ENCODE data around the gene DDX11.
"Not testable (repeated sequence)": the region's sequence is repeated elsewhere in the genome, so short reads cannot be mapped to it uniquely, and the experiment has no call there.

Gene DDX11

DNA sequence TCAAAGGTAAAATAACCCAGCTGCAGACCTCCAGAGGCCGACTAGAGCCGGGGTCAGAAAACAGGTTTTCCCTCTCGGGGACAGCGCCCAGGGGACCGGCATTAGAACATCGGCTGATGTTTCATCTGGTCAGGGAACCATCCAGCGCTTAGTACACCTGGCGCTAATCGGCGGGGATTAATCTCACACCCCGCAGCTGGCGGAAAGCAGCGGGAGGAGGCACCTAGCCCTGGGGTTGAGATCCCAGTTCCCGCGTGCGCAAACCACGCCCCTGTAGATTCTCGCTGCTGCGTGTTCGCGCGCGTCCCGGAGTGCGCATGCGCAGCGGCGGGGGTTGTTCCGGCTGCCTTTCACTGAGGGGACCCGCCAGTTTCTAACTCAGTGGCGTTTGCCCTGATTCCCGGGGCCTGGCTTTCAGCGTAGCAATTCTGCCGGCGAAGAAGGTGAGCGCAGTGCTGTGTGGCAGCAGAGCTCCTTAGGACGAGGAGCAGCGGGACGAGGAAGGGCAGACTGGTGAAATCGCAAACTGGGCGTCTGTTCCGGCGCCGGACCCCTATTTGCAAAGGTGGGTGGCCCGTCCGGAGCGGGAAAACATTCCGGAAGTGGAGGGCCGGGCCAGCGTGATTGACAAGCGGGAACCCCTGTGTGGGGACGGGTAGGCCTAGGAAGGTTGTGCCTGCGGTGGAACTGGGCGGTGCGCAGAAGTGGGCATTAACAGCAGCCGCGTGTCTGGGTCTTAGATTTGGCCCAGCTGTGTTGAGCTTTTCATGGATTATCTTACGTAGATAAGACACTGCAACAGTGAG lies at the start of gene DDX11:
Gene DDX11 (plus strand): TSS at position 334 of the 806 bp plus-strand sequence. CDS start 4,534 bp downstream, outside the sequence.
- peak; percentile 95 for DNase-seq

DNA sequence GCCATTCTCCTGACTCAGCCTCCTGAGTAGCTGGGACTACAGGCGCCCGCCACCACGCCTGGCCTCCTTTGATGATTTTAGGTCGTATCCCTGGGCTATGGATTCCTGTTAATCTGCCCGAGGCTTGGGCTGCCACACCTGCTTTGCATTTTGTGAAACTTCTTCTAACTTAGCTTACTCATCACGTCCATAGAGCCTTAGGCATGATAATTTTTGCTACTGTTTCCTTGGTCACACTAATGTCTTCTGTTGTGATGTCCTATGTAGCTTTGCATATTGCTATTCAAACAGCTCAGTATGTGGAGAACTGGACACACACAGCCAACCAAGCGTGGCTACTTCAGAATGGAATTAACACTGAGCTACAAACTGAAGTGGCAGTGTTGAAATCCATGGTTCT lies 47.5 kb upstream of the DDX11 start:
- DNase-seq = no peak

DNA sequence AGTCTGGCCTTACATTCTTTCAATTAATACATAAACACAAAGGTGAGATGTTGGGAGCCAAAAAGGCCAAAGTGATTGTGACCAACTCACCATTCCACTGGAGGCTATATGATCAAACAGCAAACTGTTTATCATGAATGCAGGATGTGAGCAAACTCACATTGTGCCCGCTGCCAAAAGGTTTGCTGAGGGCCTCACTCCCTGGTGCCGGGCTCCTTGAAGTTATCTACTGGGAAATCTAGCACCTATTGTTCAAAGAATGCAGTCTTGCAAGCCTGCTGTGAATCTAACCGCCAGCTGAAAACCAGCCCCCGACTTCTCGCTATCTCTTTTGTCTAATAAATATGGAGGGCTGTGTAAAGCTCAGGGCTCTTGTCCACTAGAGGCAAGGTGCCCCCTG lies 46.7 kb upstream of the DDX11 start:
- DNase-seq = not testable (repeated sequence)

DNA sequence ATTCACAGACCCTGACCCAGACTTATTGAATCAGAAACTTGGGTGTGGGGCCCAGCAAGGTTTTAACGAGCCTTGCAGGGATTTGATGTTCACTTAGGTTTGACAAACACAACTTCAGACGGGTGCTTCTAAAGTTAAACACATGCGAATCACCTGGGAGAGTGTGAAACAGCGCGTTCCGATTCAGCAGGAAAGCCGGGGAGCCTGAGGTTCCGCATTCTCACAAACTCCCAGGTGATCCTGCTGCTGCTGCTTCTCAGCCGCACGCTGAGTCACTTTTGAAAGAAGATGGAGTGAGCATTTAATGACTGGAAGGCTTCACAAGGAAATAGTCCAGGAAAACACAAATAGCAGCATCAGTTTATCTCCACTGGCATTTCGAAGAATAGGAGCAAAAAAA lies 44.2 kb upstream of the DDX11 start:
- DNase-seq = no peak

DNA sequence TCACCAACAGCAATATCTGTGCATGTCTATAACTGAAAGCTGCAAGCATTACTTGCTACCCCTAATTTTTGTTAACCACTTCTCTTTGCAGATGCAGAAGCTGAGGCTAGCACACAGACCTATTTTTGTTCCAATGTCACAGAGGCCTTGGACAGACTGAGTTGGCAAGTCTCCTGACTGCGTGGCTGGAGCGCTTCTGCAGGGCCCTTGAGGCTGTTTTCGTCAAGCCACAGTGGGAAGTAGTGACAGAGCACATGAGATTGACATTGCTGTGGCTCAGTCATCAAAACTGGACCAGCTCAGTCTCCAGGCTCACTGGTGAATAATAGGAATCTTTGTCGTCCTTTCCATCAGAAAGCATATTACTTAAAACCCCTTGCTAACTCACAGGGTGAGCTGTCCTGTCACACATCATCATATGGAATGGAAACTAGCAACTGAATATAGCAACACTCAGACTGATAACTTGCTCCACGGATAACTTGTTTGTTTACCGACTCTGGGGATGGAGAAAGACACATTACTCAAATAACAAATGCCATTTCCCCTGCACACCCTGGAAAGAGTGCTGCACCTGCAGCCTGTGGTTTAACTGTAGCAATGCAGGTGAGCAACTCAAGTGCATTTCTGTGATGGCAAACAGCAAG lies 43.6 kb upstream of the DDX11 start:
- no peak for DNase-seq

DNA sequence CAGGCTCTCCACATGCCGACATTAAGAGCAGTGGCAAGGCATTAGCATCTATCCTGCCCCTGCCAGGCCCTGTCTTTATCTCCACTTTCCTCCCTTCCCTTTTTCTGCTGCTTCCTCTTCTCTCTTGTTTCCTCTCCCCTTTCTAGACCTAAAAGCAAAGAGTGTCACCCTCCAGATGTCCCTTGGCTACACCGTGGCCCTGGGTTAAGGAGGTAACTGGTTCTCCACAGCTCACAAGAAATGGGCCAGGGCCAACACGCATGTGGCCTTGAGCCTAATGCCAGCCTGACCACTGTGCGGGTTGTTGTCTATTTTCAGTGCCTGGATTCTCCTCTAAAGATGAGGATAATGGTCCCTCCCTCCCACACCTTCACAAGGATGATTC lies 41.7 kb upstream of the DDX11 start:
- no peak for DNase-seq

DNA sequence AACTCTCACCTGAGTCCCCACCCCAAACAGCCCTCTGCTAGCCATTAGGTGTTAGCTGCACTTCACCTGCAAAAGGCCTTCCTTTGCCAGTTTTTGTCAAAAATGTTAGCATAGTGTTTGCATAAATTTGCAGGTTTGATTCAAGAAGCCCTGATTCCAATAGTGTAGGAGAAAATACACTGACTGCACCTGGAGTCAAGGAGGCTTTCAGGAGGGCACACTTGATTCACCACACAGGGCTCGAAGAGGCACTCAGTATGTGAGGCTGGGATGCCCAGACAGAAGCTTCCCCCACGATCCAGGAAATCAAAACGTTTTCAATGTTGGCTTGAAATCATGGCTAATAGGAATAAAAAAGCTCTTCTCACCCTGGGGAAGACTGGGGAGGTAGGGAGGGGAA lies 40.5 kb upstream of the DDX11 start:
- DNase-seq = no peak

DNA sequence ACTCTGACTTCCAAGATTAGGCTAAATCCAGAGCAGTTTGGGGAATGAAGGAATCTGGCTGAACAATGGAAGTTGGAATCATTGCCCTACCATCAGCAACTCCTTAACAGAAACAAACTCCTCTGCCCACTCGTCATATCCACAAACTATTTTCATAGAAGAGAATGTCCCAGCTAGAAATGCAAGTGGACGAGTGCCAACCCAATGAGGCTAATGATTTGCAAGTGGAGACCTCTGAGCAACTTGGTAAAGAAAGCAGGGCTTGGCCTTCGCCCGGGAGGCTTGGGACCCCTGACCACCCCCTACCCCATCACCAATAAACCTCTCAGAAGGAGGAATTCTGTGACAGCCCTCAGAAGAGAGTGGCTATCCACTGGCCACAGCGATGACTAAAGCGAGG lies 40.0 kb upstream of the DDX11 start:
- DNase-seq = no peak

DNA sequence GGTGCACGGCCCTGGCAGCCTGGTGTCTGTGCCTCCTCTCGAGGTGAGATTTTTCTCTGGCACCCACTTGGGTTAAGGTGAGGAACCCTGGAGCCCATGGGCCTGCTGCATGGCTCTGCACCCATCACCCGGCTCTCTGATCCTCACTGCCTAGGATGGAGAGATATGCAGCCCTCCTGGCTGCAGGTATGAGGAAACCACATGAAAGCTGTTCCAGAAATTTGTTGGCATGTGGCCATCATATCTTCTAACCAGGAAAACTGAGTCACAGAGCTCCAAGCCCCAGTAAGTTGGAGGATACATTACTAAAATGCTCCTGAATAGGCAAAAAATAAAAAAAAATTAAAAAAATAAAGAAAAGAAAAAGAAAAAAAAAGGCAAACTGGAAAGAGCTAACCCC lies 39.3 kb upstream of the DDX11 start:
- no peak for DNase-seq

DNA sequence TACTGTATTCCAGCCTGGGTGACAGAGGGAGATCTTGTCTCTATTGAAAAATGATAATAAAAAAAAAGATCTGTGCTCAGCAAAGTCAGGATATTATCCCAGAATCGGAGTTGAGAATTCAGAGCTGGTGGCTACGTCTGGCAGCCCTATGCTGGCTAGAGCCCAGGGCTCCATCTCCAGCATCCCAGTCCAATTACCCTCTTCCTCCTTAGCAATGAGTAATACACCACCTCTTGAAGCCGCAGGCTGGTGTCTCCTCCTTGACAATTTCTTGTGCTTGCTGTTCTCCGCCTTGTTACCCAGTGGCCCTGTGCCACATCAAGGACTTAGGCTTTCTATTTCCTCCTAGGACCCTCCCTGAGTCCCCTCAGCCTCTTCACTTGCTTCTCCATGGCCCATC lies 38.4 kb upstream of the DDX11 start:
- no peak for DNase-seq

DNA sequence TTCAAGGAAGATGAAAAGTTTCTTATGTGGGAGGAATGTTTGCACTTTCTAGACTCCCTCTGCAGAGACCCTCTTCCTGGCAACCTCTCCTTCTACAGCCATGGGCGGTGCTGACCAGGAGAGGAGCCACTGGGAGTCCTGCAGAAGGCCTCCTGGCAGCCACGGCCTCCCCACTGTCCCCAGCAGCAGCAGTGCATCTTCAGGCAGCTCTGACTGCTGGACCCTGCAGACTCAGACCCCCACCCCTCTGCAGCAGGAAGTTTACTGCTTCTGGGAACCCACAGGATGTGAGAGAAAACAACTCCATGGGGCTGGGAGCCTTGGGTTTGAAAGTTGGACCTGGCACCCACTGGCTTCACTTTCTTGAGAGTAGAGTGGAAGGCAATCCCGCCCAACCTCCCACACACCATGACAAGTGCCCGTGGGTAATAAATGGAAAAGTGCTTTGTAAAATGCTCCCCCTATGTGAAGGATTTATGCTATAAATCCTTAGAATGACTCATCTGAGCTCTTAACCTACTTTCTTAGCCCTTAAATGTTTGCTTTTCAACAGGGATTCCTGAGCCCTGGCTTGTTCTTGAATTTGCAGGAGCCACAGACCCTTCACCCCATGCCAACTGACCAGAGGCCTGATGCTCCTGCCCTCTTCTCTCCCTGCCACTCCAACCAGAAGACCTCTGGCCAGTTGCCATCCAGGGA lies 37.5 kb upstream of the DDX11 start:
- DNase-seq = no peak

DNA sequence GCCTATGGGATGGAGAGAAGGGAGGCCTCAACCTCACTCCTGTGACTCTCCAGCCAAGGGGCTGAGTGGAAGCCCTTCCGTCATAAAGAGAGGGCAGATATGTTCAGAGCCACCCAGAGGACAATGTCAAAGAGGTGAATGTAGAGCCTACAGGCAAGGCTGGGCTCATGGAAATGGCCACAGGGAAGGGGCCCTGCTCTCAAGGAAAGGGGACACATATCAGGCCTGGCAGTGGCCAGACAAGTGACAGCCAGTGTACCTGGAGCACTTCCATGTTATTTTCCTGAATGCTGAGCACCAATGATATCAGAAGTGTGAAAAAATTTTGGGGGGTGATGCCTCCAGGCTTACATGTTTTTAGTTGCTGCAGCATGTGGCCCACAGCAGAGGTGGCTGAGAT lies 36.6 kb upstream of the DDX11 start:
- DNase-seq = no peak

DNA sequence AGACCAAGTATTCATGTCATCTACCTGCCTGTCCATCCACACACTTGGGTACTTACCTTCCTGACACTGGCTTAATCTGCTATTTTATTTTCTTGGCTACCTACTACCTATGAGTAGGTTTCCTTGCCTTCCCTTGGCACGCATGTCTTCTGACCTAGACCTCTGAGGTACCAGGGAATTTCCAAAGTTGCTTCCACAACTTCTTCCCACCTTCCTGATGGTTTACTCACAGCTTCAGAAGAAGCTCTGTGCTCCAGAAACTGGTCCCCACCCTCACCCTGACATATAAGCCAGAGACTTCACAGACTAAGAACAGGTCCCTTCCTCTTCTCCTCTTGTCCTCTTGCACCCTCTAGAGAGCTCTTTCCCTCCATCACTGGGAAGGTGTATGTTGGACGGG lies 35.7 kb upstream of the DDX11 start:
- DNase-seq = no peak

DNA sequence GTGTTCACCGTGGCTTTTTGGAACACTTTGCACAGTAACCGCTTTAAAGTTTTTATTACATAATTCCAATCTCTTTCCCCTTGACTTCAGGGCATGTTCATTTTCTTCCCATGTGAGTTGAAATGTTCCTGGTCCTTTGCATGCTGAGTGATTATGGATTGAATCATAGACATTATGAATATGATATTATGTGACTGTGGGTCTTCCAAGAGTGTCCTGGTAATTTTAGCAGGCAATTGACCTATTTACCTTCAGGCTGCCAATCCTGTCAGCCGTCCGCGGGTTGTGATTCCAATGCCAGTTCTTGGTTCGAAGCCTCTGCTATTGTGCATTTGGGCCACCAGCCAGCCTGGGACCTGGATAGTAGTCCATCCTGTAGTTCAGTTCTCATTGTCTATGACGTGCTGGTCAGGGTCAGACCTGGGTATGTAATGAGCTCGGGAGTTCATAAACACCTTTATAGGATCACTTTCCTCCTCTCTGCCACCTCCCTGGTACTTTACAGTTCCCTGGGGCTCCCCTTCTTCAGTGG lies 32.6 kb upstream of the DDX11 start:
- no peak for DNase-seq

DNA sequence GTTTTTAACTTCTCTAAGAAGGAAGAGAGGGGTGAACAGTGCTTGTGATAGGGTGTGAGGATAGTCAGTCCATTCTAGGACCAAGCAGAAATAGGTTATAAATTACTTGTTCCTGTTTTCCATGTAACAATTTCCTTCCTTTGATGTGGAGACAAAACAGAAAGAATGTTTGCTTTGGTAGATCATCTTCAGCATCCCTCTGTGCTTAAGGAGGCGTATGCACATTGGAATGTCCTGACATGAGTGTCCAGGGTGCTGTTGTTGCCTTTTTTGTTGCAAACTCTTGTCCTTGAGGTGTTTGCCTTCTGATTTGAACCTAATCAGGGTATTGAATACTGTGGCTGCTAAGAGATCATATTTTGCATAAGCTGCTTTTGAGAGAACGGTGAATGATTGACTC lies 23.5 kb upstream of the DDX11 start:
- not testable (repeated sequence) for DNase-seq

DNA sequence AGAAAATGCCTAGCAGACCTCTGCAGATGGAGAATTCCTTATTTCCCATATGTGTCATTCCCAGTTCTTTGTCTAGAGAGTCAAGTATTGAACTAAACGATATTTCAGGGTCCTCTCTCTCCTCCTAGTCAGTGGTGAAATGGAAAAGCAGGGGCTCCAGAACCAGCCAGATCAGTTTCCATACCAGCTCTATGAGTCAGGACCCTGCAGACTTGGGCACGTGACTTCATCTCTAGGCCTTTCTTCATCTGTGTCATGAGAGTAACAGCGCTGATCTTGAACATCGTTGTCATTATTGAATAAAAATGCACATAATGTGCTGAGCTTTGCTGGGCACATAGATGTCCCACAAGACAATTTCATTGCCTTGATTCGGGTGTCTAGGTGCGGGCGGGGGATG lies 23.1 kb upstream of the DDX11 start:
- DNase-seq = not testable (repeated sequence)

DNA sequence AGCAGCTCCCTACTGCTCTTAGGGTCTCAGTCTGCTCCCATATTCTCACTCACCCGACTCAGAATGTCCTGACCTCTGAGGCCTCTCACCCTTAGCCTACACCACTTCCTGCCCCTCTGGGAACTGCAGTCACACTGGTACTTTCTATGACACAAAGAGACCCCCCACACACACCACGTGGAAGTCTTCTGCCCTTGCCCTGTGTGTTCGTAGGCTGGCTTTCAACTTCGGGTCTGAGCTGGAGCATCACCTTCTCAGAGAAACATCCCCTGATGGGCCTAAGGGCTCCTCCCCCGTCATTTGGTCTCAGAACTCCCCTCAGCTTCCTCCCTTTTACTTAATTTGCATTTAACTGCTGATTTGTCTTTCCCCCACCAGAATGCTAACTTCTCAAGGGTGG lies 22.0 kb upstream of the DDX11 start:
- DNase-seq = peak; percentile 11

DNA sequence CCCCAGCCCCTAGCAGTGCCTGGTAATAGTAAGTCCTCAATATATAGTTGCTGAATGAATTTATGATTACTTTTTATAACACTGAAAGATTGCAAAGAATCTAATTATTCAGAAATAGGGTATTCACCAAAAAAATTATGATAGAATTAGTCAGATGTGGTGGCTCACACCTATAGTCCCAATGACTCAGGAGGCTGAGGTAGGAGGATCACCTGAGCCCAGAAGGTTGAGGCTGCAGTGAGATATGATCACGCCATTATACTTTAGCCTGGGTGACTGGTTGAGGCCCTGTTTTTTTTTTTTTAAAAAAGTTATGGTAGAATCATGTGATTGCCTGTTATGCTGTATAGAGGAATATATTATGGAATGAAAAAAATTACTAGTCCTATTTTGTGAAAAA lies 21.5 kb upstream of the DDX11 start:
- DNase-seq = not testable (repeated sequence)

DNA sequence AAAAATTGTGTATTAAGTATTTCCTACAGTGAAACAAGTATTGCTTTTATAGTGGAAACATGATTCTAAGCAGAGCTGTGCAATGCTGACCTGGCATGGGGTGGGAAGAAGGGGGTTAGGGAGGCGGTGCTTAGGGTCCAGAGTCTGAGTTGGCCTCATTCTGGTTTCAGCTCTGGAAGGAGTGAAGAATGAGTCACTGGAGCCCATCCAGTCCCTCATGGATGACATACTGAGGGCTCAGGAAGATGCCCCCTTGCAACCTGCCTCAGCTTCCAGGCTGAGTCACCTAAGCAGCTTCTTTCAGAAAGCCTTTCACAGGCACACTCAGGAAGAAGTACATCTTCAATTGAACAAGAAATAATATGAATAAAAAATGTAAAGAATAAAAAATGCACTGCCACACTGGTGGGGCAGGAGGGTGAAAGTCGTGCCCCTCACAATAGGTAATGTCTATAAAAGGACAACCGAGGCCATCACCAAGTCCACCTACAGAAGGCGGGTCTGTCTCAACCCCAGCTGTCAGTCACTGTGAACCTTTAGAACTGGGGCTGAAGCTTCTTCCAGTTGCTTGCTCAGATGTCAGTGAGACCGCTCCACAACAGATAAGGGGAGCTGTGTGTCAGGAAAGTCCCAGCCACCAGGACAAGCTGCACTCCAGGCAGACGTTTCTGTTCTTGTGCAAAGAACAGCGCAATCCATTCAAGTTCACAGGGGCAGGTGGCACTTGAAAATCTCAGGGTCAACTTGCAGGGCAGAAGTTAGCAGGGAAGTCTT lies 20.8 kb upstream of the DDX11 start:
- not testable (repeated sequence) for DNase-seq

DNA sequence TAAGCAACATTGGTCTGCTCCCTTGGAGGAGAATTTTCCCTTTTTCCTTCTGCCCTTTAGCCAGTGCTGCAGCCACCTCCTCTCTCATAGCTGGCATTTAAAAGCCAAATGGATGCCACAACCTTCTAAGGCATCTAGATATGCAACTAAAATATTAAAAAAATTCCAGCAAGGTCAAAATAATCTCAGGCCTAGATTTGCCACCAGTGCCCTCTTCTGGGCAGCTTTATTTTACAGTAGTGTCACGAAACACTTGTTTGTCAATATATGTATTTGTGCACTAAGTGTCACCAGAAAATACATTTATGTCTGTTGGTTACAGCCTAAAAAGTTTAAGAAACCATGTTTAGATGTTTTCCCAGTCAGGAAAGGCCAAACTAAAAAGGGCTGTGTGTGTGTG lies 19.7 kb upstream of the DDX11 start:
- DNase-seq = not testable (repeated sequence)

DNA sequence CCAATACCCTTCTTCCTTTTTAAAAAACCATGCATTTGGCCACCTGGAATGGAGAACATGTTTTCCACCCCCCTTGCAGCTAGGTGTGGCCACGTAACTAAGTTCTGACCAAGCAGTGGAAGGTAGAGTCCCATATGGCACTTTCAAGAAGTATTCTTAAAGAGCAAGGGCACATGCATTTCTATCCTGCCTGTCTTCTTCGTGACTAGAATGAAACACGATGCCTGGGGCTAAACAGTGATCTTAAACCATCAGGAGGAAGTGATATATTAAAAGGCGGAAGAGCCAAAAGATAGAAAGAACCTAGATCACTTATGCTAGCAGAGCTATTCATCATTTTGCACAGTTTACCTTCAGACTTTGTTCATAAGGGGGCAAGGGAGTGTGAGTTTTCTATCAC lies 16.0 kb upstream of the DDX11 start:
- no peak for DNase-seq

DNA sequence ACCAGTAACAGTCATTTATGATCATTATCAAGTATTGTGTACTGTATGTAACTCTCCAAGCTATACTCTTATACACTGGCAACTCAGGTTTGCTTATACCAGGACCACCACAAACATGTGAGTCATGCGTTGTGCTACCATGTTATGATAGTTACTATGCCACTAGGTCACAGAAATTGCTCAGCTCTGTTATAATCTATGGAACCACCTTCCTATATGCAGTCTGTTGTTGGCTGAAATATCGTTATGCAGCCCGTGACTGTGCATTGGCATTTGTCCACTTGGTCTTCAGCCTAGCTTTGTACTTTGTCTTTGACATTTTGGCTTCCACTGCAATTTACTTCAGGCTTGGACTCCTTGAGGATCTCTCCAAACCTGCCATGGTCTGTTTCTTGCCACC lies 7.5 kb upstream of the DDX11 start:
- DNase-seq = not testable (repeated sequence)

DNA sequence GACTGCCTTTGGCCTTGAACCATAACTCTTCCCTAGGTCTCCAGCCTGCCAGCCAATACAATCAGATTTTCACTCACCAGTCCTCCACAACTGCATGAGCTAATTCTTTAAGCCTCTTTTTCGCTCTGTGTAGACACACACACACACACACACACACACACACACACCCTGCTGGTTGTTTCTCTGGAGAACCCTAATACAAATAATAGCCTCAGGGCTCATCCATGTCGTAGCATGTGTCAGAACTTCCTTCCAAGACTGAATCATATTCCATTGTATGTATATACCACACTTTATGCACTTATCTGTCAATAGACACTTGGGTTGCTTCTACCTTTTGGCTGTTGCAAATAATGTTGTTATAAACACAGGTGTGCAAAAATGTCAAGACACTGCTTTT lies 6.0 kb upstream of the DDX11 start:
- not testable (repeated sequence) for DNase-seq
